ENCODE data around the gene QRFP.

Gene QRFP

GRCh38 chr9:130896233-130897014 lies at the start of gene QRFP:
Gene QRFP (minus strand): TSS chr9:130896812. CDS start chr9:130893838, 2,974 bp downstream.
- no peak for TF ChIP-seq CTCF (conservative IDR thresholded peaks at IDR 0.05)
- H3K27ac ChIP-seq = peak within 1 kb of the TSS; percentile 91

GRCh38 chr9:130945173-130945572 lies 48.6 kb upstream of the QRFP start:
- no peak for TF ChIP-seq CTCF (conservative IDR thresholded peaks at IDR 0.05)
- H3K27ac ChIP-seq = no peak overlapping the region

- no peak for TF ChIP-seq CTCF (conservative IDR thresholded peaks at IDR 0.05)
- H3K27ac ChIP-seq = no peak overlapping the region
These were observed 48.0 kb upstream of the QRFP start for GRCh38 chr9:130944510-130945058.

GRCh38 chr9:130943777-130944176 lies 47.2 kb upstream of the QRFP start:
- no peak for TF ChIP-seq CTCF (conservative IDR thresholded peaks at IDR 0.05)
- no peak overlapping the region for H3K27ac ChIP-seq

- H3K27ac ChIP-seq = no peak overlapping the region
- no peak for TF ChIP-seq CTCF (conservative IDR thresholded peaks at IDR 0.05)
These were observed 46.6 kb upstream of the QRFP start for GRCh38 chr9:130943221-130943620.

GRCh38 chr9:130942679-130943078 lies 46.1 kb upstream of the QRFP start:
- TF ChIP-seq CTCF (conservative IDR thresholded peaks at IDR 0.05) = no peak

GRCh38 chr9:130942084-130942483 lies 45.5 kb upstream of the QRFP start:
- no peak for TF ChIP-seq CTCF (conservative IDR thresholded peaks at IDR 0.05)
- no peak overlapping the region for H3K27ac ChIP-seq

More at GRCh38 chr9:130942679-130943078, 46.1 kb upstream of the QRFP start:
- no peak overlapping the region for H3K27ac ChIP-seq
